ENCODE results near the gene CLEC2A.

DNA sequence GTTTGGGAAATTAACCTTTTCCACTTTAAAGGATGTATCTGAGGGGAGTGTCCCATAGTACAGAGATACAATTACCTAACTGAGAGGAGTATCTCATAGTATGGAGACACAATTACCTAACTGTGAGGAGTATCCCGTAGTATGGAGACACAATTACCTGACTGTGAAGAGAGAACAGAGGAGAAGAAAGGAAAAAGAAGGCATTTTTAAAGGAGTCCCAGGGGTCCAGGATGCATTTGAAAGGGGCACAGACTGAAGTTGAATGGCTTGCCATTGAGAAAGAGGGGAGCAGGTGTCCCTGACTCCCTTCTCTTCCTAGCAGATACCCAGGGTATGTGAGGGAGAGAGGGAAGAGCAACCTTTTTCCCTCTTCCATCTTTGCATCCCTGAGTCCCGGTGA is 33.0 kb downstream of the CLEC2A start:
- TF ChIP-seq CTCF (IDR thresholded peaks at IDR 0.05) = no peak
- TF ChIP-seq ZFX (IDR thresholded peaks at IDR 0.05; ENCODE audit: borderline replicate concordance) = no peak
